ENCODE data around the gene SDR42E2.

- TF ChIP-seq, protein P1, sequence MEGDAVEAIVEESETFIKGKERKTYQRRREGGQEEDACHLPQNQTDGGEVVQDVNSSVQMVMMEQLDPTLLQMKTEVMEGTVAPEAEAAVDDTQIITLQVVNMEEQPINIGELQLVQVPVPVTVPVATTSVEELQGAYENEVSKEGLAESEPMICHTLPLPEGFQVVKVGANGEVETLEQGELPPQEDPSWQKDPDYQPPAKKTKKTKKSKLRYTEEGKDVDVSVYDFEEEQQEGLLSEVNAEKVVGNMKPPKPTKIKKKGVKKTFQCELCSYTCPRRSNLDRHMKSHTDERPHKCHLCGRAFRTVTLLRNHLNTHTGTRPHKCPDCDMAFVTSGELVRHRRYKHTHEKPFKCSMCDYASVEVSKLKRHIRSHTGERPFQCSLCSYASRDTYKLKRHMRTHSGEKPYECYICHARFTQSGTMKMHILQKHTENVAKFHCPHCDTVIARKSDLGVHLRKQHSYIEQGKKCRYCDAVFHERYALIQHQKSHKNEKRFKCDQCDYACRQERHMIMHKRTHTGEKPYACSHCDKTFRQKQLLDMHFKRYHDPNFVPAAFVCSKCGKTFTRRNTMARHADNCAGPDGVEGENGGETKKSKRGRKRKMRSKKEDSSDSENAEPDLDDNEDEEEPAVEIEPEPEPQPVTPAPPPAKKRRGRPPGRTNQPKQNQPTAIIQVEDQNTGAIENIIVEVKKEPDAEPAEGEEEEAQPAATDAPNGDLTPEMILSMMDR (conservative IDR thresholded peaks at IDR 0.05; ENCODE audit: low read depth, low read length), result no peak
- no peak for TF ChIP-seq EZH2 (IDR thresholded peaks at IDR 0.05; ENCODE audit: borderline replicate concordance, low read depth, low read length, poor library complexity, severe bottlenecking)
Measured at GRCh38 chr16:22122239-22122638, 40.1 kb upstream of the SDR42E2 start.
